ENCODE results near the gene DHRS7B. TPM values are rescaled to one million over a fixed set of nuclear protein-coding genes. Genes with fewer than 3 reads are reported as not detected.

DHRS7B gene
- total and polyA plus RNA-seq, 2 of the 13 experiments (the other 11 are each of a cell fraction or from before 2014, with no cell fraction given), result 20.0 to 35.8 TPM

DNA sequence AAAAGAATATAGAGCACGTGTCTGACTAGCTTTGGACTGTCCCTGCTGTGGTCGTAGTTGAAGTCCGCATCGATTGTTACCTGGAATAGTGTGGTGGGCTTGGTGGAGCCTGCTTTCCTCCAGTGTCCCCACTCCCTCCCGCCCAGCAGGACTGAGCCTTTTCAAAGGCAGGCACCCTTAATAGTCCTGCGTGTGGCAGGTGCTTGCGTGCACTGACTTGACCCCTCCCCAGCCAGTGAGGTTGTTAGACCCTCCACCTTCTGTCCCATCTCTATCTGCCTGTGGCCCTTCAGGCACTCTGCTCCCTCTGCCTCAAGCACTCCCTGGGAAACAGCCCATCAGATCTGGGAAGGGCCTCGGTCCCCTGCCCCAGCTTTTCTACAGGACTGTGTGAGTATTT is 50.6 kb downstream of the DHRS7B start (continued):
- TF ChIP-seq, protein P1, sequence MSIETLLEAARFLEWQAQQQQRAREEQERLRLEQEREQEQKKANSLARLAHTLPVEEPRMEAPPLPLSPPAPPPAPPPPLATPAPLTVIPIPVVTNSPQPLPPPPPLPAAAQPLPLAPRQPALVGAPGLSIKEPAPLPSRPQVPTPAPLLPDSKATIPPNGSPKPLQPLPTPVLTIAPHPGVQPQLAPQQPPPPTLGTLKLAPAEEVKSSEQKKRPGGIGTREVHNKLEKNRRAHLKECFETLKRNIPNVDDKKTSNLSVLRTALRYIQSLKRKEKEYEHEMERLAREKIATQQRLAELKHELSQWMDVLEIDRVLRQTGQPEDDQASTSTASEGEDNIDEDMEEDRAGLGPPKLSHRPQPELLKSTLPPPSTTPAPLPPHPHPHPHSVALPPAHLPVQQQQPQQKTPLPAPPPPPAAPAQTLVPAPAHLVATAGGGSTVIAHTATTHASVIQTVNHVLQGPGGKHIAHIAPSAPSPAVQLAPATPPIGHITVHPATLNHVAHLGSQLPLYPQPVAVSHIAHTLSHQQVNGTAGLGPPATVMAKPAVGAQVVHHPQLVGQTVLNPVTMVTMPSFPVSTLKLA (IDR thresholded peaks at IDR 0.05), result no peak
- no peak for TF ChIP-seq ADNP (CRISPR knock-in tag; IDR thresholded peaks at IDR 0.05)
- no peak for TF ChIP-seq ESRRA (CRISPR knock-in tag; IDR thresholded peaks at IDR 0.05; ENCODE audit: low read depth)

- POLR2A ChIA-PET, result no interaction called here
- no peak for TF ChIP-seq MEIS1 (CRISPR knock-in tag; IDR thresholded peaks at IDR 0.05; ENCODE audit: borderline replicate concordance)
- TF ChIP-seq PHF21A (CRISPR knock-in tag; IDR thresholded peaks at IDR 0.05), result no peak
- no peak for TF ChIP-seq KLF9 (CRISPR knock-in tag; IDR thresholded peaks at IDR 0.05; ENCODE audit: low read depth)
- no peak for TF ChIP-seq MYC (CRISPR knock-in tag; IDR thresholded peaks at IDR 0.05; ENCODE audit: borderline replicate concordance)
- TF ChIP-seq BRD4 (CRISPR knock-in tag; IDR thresholded peaks at IDR 0.05), result no peak
- TF ChIP-seq, protein P2, sequence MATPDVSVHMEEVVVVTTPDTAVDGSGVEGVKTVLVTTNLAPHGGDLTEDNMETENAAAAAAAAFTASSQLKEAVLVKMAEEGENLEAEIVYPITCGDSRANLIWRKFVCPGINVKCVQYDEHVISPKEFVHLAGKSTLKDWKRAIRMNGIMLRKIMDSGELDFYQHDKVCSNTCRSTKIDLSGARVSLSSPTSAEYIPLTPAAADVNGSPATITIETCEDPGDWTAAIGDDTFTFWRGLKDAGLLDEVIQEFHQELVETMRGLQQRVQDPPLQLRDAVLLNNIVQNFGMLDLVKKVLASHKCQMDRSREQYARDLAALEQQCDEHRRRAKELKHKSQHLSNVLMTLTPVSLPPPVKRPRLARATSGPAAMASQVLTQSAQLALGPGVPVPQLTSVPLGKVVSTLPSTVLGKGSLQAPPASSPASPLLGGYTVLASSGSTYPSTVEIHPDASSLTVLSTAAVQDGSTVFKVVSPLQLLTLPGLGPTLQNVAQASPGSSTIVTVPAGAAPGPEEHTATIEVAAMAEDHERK (CRISPR knock-in tag; IDR thresholded peaks at IDR 0.05; ENCODE audit: low read depth), result no peak
- no peak for TF ChIP-seq ZNF572 (CRISPR knock-in tag; IDR thresholded peaks at IDR 0.05)
- TF ChIP-seq ZNF703 (CRISPR knock-in tag; IDR thresholded peaks at IDR 0.05; ENCODE audit: borderline replicate concordance), result no peak
- TF ChIP-seq U2AF2 (IDR thresholded peaks at IDR 0.05; ENCODE audit: low read depth, low read length), result no peak
- no peak for TF ChIP-seq MED13 (CRISPR knock-in tag; IDR thresholded peaks at IDR 0.05)
- TF ChIP-seq, protein P3, sequence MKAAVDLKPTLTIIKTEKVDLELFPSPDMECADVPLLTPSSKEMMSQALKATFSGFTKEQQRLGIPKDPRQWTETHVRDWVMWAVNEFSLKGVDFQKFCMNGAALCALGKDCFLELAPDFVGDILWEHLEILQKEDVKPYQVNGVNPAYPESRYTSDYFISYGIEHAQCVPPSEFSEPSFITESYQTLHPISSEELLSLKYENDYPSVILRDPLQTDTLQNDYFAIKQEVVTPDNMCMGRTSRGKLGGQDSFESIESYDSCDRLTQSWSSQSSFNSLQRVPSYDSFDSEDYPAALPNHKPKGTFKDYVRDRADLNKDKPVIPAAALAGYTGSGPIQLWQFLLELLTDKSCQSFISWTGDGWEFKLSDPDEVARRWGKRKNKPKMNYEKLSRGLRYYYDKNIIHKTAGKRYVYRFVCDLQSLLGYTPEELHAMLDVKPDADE (CRISPR knock-in tag; IDR thresholded peaks at IDR 0.05), result no peak
- no peak for TF ChIP-seq TFE3 (CRISPR knock-in tag; IDR thresholded peaks at IDR 0.05)
- no TSS peak for BruUV-seq (replicated peaks)
- intact Hi-C loops (cut with micrococcal nuclease; ENCODE audit: unreplicated experiment), result no loop called here
- WGBS (ENCODE audit: low lambda C conversion rate), result 94% methylated on average over 12 of the region's 13 CpGs
- Histone ChIP-seq H3K27me3 (ENCODE audit: control insufficient read depth in 1 of 2, insufficient read depth in 2 of 2, low read length in 2 of 2) (no peaks in the 10 kb centered on the region), H3K4me3 (replicated peaks in 1 of 3; ENCODE audit: insufficient read depth in 1 of 3, low read depth in 2 of 3, low read length in 3 of 3) (no peak overlapping the region), H3K79me2 (ENCODE audit: insufficient read depth, low read length) (no peaks in the 10 kb centered on the region), H3K4me1 (ENCODE audit: insufficient read depth, low read length) (0 out of 2 replicates have a peak, but pooled peaks cover under 1% of the 10 kb centered on the region), H4K20me1 (ENCODE audit: insufficient read depth, low read length) (no peaks in the 10 kb centered on the region), H3K9me3 (ENCODE audit: low read length) (no peaks in the 10 kb centered on the region), H3K4me2 (ENCODE audit: low read depth, low read length) (no peak overlapping the region), H3K27ac (ENCODE audit: extremely low read length, insufficient read depth, low read length) (no peak overlapping the region), H2AFZ (ENCODE audit: low read length) (no peak overlapping the region), H3K36me3 (replicated peaks in 1 of 2; ENCODE audit: control insufficient read depth in 1 of 2, insufficient read depth in 2 of 2, low read length in 2 of 2) (peaks cover 1 to 16% of the 10 kb centered on the region in 2 experiments; a peak in 3 of 5 replicates), H3K9ac (ENCODE audit: insufficient read depth, low read depth, low read length) (no peak overlapping the region)
- ATAC-seq (no peak; the same call in 2 of the 3 replicates), DNase-seq (ENCODE audit: low spot score) (no peak), FAIRE-seq (no peak)
- in situ Hi-C loops (cut with HindIII; ENCODE audit: extremely low pct_ligation_motif_present, low pct_unique_long_range_greater_than_20kb), result no loop called here
- CTCF ChIA-PET (ENCODE audit: low intra/inter-chr PET ratio, low total read pairs), result no interaction called here
These were observed 51.3 kb downstream of the DHRS7B start for GRCh38 chr17:21177854-21178600.
